Colonic mucosa (tissue), 4 donors: Measurements from ENCODE around the gene ZNF692. TPM values are rescaled to one million over a fixed set of nuclear protein-coding genes. Genes with fewer than 3 reads are reported as not detected.
A peak's percentile ranks its signal among the peaks of the same experiment; 100 is the strongest.

Experiments
- DNase-seq: peaks from one replicate; pipeline ENCODE4 v3.0.0-alpha.2; 2020
- H3K27ac ChIP-seq: fragments of 200-600 bp; one replicate; pipeline ENCODE4 v1.8.0; 2021
- H3K27me3 ChIP-seq: fragments of 200-600 bp; one replicate; pipeline ENCODE4 v1.8.0; 2021
- H3K36me3 ChIP-seq: fragments of 200-600 bp; one replicate; pipeline ENCODE4 v1.8.0; 2021
- H3K4me1 ChIP-seq: fragments of 200-600 bp; one replicate; pipeline ENCODE4 v1.8.0; 2021; ENCODE audit warnings: mild to moderate bottlenecking
- H3K4me3 ChIP-seq: fragments of 200-600 bp; one replicate; pipeline ENCODE4 v1.8.0; 2021
- H3K9ac ChIP-seq, 2 donors: one replicate each; pipeline ENCODE4 v1.7.0; 2013; ENCODE audit warnings: control low read depth in 2 of 2, low read depth in 2 of 2, low read length in 2 of 2
- H3K9me3 ChIP-seq: fragments of 200-600 bp; one replicate; pipeline ENCODE4 v1.8.0; 2021
- intact Hi-C: fragments of 100-400 bp; cut with DNase I; formaldehyde crosslinking; loops from one replicate; pipeline ENCODE4 v1.14.1; 2022
- total RNA-seq, 2 donors: library from RNA; stranded (reverse); fragmentation: NEBNext Ultra II Directional in 1 of 2; extraction: Animal tissue kit (Norgen Biotek cat#: 25700) in 1 of 2; gene quantifications; one replicate each; pipeline ENCODE4 v1.2.1, GENCODE V29; 2021
- TF ChIP-seq, protein P1 (sequence below): fragments of 200-600 bp; IDR thresholded peaks from one replicate; pipeline ENCODE4 v1.8.0; 2022; ENCODE audit warnings: antibody characterized with exemption, mild to moderate bottlenecking
- donor health status: healthy.
- donor health status: DM: no; HTN: no; CAD: no.
- donor health status: DM: no; HTN: no; CAD: no.

The ZNF692 gene
- total RNA-seq, 2 donors from 2014 or later = 20.9 to 46.9 TPM

- Histone ChIP-seq H3K27ac (no peak overlapping the region), H3K36me3 (no peaks in the 10 kb centered on the region), H3K27me3 (no peaks in the 10 kb centered on the region), H3K4me3 (no peak overlapping the region), H3K9ac (no peak overlapping the region), H3K4me1 (peaks cover 5% of the 10 kb centered on the region), H3K9me3 (no peaks in the 10 kb centered on the region)
- no peak for DNase-seq
- intact Hi-C loops = no loop called here
- TF ChIP-seq, protein P1, sequence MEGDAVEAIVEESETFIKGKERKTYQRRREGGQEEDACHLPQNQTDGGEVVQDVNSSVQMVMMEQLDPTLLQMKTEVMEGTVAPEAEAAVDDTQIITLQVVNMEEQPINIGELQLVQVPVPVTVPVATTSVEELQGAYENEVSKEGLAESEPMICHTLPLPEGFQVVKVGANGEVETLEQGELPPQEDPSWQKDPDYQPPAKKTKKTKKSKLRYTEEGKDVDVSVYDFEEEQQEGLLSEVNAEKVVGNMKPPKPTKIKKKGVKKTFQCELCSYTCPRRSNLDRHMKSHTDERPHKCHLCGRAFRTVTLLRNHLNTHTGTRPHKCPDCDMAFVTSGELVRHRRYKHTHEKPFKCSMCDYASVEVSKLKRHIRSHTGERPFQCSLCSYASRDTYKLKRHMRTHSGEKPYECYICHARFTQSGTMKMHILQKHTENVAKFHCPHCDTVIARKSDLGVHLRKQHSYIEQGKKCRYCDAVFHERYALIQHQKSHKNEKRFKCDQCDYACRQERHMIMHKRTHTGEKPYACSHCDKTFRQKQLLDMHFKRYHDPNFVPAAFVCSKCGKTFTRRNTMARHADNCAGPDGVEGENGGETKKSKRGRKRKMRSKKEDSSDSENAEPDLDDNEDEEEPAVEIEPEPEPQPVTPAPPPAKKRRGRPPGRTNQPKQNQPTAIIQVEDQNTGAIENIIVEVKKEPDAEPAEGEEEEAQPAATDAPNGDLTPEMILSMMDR = no peak
These were observed 3.3 kb downstream of the ZNF692 start for GRCh38 chr1:248855580-248855979.

- Histone ChIP-seq H3K4me1 (peaks cover 5% of the 10 kb centered on the region), H3K9me3 (no peaks in the 10 kb centered on the region), H3K4me3 (no peak overlapping the region), H3K9ac (peak overlapping the region in 1 of 2 donors; percentile 14), H3K27me3 (no peaks in the 10 kb centered on the region), H3K36me3 (peaks cover under 1% of the 10 kb centered on the region), H3K27ac (no peak overlapping the region)
- no peak for DNase-seq
- intact Hi-C loops = no loop called here
- TF ChIP-seq, protein P1 = no peak
These were observed 5.1 kb downstream of the ZNF692 start for GRCh38 chr1:248853663-248854375.

DNA sequence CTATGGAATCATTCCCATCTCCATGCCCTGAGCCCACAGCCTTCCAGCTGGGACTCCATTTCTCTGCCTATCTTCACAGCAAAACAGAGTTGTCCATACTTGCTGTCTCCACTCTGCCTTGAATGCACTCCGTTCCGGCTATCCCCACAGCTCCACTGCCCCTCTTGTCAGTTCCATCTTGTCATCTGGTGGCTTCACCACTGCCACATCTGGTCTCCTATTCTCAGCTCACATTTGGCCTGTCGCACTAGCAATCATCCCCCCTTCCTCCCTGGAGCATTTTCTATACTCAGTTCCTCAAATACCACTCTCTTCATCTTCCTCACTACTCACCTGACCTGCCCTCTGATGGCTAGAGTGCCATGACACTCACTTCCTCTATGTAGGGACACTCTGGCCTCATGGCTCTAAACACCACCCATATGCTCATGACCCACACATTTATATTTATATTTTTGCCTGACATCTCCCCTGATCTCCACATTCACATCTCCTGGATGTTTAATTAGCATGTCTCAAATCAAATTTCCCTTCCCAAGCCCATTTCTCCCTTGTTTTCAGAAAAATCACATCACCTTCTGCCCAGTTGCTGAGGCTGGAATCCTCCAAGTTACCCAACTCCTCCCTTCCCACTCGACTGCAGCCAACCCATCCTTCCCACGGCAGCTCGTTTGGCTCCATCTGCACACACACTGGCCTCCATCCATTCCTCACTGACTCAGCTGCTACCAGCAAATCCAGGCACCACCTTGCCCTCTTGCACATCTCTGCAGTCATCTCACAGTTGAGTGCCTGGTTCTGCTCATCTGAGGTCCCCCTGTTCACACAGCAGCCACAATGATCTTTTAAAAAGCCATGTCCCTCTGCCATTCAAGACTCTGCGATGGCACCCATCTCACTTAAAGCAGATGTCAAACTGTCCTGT is 6.1 kb downstream of the ZNF692 start:
- no peak for DNase-seq
- Histone ChIP-seq H3K27ac (no peak overlapping the region), H3K4me1 (peaks cover 3% of the 10 kb centered on the region), H3K27me3 (no peaks in the 10 kb centered on the region), H3K36me3 (peaks cover 6% of the 10 kb centered on the region), H3K4me3 (no peak overlapping the region), H3K9me3 (no peaks in the 10 kb centered on the region), H3K9ac (no peak overlapping the region)
- intact Hi-C loops = no loop called here
- TF ChIP-seq, protein P1 = no peak

DNA sequence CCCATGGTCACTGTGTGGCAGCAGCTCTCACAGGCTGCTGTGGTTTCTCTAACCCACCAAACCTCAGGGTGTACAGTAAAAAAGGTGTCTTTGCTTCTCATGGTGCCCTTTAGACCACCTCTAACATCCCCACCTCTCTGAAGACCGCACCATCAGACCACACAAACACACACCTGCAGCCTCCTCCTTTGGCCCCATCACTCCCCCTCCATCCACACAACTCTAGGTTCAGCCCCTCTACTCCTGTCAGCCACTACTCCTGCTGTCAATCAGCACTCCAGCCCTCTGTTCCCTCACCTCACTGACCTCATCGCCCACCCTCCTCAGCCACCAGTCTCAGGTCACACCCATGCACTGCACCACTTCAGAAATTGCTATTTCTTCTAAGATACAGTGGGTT is 7.5 kb downstream of the ZNF692 start:
- H3K27me3 ChIP-seq = no peaks in the 10 kb centered on the region
- no peak overlapping the region for H3K9ac ChIP-seq
- TF ChIP-seq, protein P1 = no peak
- H3K4me1 ChIP-seq = no peaks in the 10 kb centered on the region
- H3K4me3 ChIP-seq = no peak overlapping the region
- intact Hi-C loops = no loop called here
- DNase-seq = no peak
- H3K36me3 ChIP-seq = peaks cover 6% of the 10 kb centered on the region
- H3K27ac ChIP-seq = no peak overlapping the region
- H3K9me3 ChIP-seq = no peaks in the 10 kb centered on the region

DNA sequence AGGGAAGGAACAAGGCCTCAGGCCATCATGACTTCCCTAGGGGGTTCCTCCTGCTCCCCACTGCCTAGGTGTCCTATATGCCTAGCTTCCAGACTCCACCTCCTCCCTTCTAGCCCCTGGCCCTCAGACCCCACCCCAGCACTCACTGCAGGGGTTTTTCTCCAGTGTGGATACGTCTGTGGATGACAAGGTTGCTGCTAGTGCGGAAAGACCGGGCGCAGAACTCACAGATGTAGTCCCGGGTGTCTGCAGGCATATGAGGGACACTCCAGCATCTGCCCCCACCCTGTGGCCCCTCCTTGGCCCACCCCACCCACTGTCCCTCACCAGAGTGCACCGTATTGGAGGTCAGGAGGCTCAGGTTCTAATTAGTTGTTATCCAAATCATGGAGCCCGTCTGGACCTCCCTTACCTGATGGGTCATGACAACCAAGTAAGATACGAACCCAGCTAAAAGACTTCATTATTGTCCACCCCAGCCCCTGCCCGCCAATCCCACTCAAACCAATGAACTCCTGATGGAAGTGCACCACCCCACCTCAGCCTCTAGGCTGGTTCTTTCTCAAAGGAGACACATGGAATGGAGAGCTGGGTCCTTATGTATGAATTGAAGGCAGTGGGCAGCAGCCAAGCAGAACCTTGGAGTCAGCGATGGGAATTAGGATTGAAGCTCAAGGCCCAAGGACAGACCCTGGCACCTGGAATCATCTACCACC is 8.2 kb downstream of the ZNF692 start:
- Histone ChIP-seq H3K9me3 (no peaks in the 10 kb centered on the region), H3K27me3 (no peaks in the 10 kb centered on the region), H3K4me1 (no peaks in the 10 kb centered on the region), H3K9ac (no peak overlapping the region), H3K27ac (no peak overlapping the region), H3K4me3 (no peak overlapping the region), H3K36me3 (peaks cover 9% of the 10 kb centered on the region)
- TF ChIP-seq, protein P1 = no peak
- intact Hi-C loops = no loop called here
- no peak for DNase-seq
